ENCODE measurements around the gene SYT1. TPM values are rescaled to one million over a fixed set of nuclear protein-coding genes. Genes with fewer than 3 reads are reported as not detected.
"Not testable (repeated sequence)": the region's sequence is repeated elsewhere in the genome, so short reads cannot be mapped to it uniquely, and the experiment has no call there.

Gene SYT1
- polyA plus RNA-seq, 1 donor: 1.0 TPM

GRCh38 chr12:78977304-78977867 is 112.8 kb downstream of the SYT1 start:
- no peak for DNase-seq

- DNase-seq: no peak
Observed at GRCh38 chr12:78994168-78994791, 129.7 kb downstream of the SYT1 start.

DNA sequence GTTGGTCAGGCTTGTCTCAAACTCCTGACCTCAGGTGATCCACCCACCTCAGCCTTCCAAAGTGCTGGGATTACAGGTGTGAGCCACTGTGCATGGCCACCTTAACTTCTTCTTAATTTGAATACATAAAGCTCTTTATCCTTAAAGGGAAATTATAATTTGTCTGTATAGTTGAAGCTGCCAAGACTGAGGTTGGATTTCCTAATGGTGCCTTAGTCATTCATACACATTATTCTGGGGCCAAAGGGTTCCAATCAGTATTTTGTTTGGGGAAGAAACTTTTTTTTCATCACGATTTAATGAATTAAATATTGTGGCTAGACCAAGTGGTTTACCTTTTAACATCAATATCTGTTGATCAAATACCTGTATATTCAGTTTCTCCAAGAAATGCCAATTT is 135.9 kb downstream of the SYT1 start:
- DNase-seq: no peak

DNA sequence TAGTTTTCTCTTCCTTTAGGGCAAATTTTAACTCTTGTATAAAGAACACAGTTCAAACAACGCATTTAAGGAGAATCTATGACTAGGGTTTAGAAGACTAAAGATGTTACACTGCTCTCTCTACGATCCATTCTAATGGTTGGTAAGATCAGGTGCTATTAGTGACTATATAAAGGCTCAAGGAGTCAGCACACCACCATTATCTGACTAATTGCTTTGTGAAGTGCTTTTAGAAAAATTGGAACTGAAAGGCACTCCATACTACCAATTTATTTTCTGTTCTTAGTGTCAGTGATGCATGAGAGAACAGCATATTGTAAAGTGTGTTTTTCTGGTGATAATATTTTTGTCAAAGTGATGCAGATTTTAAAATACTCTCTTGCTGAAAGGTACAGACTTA is 136.8 kb downstream of the SYT1 start:
- no peak for DNase-seq

DNA sequence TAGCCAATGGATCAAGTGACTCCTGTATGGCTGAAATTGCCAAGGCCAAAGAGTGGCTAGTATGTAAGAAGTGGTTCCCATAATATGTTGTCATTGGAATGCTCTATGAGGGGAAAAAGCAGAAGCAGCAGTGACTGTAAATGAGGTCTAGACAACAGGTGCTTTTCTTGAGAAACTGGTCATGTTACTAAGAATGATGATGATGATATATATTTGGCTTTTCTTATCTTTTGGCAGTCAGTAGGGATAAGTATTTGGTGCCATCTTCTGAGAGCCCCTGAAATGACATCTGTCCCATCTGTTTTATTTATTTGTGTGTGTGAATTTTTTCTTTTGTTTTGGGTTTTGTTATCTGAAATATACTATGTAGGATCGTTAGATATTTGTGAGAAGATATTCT is 141.7 kb downstream of the SYT1 start:
- DNase-seq: no peak

GRCh38 chr12:79008591-79008990 is 144.0 kb downstream of the SYT1 start:
- DNase-seq: no peak

DNA sequence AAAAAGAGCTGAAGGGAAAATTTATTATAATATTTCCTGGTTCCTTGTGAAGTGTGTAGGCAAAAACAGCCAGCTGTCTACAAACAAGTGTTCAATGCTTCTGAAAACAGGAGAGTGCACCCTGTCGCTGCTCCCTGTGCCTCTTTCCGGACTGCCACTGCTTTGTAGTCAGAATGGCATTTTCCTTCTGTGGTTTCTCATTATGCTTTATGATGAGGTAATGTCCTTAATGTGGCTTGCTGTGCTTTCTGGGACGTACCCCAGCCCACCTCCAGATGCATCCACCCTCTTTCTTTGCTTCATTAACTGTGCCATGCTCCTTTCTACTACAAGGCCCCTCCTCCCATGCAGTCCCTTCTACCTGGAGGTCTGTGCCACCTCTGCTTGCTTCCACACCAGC is 148.1 kb downstream of the SYT1 start:
- no peak for DNase-seq

DNA sequence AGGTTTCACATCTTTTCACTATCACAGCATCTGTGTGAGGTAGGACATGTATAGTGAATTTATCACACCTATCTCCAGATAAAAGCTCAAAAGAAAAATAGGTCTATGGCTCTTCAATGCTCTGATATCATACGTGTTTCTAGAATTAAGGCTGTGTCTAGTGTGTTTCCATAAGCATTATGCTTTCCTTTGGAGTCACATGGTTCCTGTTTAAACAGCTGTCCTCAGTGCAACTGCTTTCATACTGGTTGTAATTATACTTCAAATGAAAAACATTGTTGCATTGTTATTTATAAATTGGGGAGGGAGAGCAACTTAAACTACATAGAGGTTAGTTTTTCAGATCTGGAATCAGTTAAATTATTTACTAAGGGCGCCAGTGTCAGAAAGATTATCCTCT is 151.6 kb downstream of the SYT1 start:
- DNase-seq: no peak

GRCh38 chr12:79019672-79020071 is 155.1 kb downstream of the SYT1 start:
- no peak for DNase-seq

DNA sequence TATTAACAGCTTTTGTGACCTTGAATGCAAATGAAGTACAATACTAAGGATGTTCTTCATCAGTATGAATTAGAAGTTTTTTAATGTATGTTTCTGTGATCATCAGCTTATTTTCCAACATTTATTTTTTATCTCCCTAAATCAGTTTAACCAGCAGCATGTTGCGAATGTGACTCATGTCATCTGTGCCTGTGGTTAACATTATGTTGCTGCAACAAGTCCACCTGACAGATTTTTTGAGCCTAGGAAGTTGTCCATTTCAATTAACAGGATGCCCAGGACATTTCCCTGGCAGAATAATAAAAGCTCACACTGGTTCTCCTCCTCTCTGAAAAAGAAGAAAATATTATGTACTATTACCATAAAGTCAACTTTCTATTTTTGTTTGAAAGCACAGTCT is 155.5 kb downstream of the SYT1 start:
- DNase-seq: no peak

- no peak for DNase-seq
Observed at GRCh38 chr12:79021021-79021420, 156.4 kb downstream of the SYT1 start.

- no peak for DNase-seq
Observed at GRCh38 chr12:79023261-79023660, 158.7 kb downstream of the SYT1 start.

GRCh38 chr12:79023784-79024183 is 159.2 kb downstream of the SYT1 start:
- DNase-seq: no peak

DNA sequence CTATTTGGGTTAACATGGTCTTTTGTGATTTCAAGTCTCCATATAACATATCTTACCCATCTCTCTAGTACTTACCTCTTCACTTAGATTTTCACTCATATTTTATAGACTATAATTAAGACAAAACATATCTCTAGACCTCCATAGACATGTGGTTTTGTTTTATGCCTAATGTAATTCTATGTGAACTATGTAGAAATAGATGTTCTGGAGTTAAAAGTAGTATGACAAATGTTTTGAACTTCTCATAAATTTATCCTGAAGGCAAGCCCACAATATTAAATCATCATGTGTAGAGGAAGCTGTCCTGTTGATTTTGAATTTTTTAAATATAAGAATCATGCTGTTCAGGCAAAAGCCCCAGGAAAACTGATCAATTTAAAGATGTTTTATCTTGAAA is 169.2 kb downstream of the SYT1 start:
- no peak for DNase-seq

GRCh38 chr12:79044748-79045147 is 180.2 kb downstream of the SYT1 start:
- not testable (repeated sequence) for DNase-seq

DNA sequence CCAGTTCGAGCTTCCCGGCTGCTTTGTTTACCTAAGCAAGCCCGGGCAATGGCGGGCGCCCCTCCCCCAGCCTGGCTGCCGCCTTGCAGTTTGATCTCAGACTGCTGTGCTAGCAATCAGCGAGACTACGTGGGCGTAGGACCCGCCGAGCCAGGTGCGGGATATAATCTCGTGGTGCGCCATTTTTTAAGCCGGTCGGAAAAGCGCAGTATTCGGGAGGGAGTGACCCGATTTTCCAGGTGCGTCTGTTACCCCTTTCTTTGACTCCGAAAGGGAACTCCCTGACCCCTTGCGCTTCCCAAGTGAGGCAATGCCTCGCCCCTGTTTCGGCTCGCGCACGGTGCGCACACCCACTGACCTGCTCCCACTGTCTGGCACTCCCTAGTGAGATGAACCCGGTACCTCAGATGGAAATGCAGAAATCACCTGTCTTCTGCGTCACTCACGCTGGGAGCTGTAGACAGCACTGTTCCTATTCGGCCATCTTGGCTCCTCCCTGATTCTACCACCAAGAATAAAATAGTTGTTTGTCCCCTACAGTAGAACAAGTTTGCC is 180.7 kb downstream of the SYT1 start:
- not testable (repeated sequence) for DNase-seq

- DNase-seq: no peak
Observed at GRCh38 chr12:79046021-79046420, 181.4 kb downstream of the SYT1 start.

DNA sequence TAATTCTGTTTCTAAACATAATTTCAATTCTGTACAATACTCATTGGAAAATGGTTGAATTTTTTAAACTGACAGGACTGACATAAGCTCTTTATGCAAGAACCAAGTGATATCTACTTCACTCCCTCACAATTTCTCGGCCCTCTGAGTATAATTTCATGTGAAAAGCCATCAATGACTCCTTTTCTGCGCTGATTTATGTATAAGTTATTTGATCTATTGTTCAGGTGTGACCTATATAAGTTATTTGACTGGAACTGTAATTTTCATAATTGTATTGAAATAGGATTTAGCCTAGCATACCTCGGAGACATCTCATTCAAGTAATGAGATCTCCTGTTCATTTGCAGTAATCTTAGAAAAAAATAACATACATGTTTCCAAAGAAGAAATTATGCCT is 184.4 kb downstream of the SYT1 start:
- DNase-seq: no peak

DNA sequence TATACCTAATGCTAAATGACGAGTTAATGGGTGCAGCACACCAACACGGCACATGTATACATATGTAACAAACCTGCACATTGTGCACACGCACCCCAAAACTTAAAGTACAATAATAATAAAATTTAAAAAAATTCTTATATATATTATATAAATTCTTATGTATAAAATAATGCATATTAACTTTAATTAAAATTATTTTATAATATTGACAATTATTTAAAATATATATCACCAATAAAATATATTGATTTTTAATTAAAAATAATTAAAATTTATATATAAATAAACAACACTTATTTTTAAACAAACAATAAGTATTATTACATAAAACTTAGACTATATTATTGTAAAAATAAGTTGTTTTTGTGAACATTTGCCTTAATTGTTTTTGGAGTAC is 188.8 kb downstream of the SYT1 start:
- DNase-seq: no peak

DNA sequence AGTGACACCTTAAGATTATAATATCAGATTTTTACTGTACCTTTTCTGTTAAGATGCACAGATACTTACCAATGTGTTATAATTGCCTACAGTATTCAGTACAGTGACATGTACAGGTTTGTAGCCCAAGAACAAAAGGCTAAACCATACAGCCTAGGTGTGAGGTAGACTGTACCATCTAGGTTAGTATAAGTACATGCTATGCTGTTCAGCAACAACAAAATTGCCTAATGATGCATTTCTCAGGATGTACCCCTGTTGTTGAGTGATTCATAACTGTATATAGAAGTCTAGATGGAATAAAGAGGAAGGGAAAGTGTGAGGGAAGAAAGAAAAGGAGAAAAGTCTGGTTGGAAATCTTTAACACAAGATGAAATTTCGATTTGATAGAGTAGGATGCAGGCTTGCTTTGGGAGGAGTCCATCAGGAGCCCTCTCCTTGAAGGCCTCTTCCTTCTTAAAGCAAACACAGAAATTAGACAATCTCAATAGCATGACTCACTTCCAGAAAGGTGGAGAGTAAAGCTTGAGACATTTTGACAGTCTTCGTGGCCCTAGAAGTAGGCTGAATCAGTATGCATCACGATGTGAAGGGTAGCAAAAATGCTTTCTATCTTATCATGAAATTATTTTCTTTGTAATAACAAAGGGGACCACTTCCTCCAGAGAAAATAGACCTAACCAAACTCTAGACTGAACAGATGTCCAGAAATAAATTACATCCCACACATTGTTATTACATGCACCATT is 191.5 kb downstream of the SYT1 start:
- DNase-seq: no peak

- DNase-seq: no peak
Observed at GRCh38 chr12:79056775-79057174, 192.2 kb downstream of the SYT1 start.

- DNase-seq: no peak
Observed at GRCh38 chr12:79057540-79057939, 193.0 kb downstream of the SYT1 start.

DNA sequence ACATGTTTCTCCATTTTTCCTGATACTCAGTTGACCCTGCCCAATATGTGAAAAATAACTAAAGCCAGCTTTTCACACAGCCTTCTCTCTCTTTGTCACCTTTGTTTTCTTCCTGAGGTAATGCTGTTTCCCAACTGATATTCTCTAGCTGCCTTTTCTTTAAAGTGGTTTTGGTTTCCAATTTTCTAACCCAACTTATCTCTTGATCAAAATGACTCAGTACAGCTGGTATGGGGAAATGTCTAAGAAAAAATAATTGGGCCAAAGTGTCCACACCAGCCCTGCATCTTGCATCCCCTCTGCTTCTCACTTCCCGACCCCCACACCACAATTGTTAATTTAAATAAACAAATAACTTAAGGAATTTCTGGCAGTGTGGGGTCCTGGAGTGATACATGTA is 193.8 kb downstream of the SYT1 start:
- DNase-seq: no peak

DNA sequence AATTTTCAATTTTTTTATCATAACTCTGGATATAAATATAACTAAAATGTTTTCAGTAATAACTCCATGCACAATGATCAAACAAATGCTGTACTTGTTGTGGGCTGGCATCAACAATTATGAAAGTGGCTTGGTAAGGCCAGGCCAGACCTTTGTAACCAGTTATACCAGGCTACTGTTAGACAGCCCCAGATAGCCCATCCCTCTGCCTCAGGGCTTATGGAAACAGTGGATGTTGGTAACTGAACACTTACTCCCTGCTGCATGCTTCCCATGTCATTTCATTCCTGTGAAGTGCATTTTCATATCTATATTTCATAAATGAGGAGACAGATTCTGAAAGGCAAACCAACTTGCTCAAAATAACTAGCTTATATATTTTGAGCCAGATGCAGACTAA is 195.0 kb downstream of the SYT1 start:
- DNase-seq: no peak
